SU-DHL-6 (cell line): ENCODE results near the gene SRRM3.

Experiments used
- CTCF ChIP-seq: fragments of 200-600 bp; sonication (generic); IDR thresholded peaks from one replicate; pipeline ENCODE4 v1.5.1; 2017; ENCODE audit warnings: antibody characterized with exemption, mild to moderate bottlenecking, low read length, moderate library complexity; ENCODE audit not compliant: insufficient read depth, poor library complexity, severe bottlenecking
- EZH2phosphoT487 ChIP-seq: fragments of 200-600 bp; sonication (generic), shearing (Covaris generic); conservative IDR thresholded peaks from 2 replicates; pipeline ENCODE4 v1.6.1; 2018; ENCODE audit warnings: mild to moderate bottlenecking, antibody characterized with exemption, low read length, moderate library complexity, mixed read lengths

DNA sequence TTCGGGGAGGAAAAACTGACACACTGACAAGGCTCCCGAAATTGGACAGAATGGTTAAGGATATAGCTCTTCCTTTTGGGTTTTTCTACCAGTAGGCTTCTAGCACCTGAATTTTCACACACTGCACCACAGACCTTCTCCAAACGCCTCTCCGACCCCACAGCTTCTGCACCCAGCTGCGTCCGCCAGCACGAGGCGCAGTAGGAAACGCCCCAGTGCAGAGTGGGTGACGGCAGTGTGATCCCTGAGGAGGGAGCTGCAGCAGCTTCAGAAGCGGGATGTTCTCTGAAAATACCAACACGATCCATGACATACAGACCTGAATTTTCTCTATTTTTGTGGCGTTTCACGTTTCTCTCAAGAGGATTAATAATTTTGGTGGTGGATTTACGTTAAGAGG, 126.7 kb downstream of the SRRM3 start:
- no peak for TF ChIP-seq CTCF
- no peak for TF ChIP-seq EZH2phosphoT487
